ENCODE data around the gene SMIM43.

The SMIM43 gene

GRCh38 chr4:121764702-121765367, at the start of gene SMIM43:
TSS of gene SMIM43 (minus strand) at chr4:121765164. CDS start at chr4:121765105, 59 bp downstream.
- DNase-seq = no peak

- DNase-seq = no peak
Measured at GRCh38 chr4:121814756-121815155, 49.8 kb upstream of the SMIM43 start.

- no peak for DNase-seq
Measured at GRCh38 chr4:121811122-121811521, 46.2 kb upstream of the SMIM43 start.

- DNase-seq = no peak
Measured at GRCh38 chr4:121806411-121806810, 41.4 kb upstream of the SMIM43 start.

- no peak for DNase-seq
Measured at GRCh38 chr4:121801715-121802075, 36.7 kb upstream of the SMIM43 start.

DNA sequence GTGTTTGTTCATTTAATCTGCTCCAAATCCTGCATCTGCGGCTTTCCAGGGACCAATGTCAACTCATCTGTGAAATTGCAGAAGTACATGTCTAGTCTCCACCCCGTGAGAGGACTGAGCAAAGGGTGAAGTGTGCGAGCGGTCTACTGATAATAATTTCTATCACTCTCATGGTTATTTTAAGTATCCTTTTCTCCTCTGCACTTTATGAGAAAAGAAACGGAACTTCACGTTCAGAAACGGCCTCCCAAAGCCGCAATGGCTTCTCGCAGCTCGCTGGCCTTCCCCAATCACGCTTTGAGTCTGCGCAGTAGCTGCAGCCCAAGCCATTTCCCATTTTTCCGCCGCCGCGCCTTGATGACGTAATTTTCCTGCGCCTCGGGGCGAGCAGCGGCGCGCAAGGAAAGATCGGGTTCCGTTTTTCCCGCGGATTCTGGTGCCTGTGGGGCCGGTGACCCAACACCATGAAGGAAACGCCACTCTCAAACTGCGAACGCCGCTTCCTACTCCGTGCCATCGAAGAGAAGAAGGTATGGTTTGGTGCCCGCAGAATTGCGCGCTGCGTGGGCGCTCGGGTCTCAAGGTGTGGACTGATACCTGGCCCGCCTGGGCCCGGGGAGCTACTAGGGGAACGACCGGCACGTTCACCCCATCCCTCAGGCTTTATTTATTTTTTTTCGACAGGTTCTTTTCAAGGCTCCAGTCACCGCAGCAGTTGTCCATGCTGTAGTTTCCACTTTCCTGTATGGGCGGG, 36.2 kb upstream of the SMIM43 start, which contains the start of gene EXOSC9:
Gene EXOSC9 (plus strand): TSS at position 363 of the 754 bp plus-strand sequence. CDS start 102 bp downstream, at position 465.
- peak; percentile 79 to 90 for DNase-seq

GRCh38 chr4:121800638-121800960, 35.6 kb upstream of the SMIM43 start:
- DNase-seq = no peak

DNA sequence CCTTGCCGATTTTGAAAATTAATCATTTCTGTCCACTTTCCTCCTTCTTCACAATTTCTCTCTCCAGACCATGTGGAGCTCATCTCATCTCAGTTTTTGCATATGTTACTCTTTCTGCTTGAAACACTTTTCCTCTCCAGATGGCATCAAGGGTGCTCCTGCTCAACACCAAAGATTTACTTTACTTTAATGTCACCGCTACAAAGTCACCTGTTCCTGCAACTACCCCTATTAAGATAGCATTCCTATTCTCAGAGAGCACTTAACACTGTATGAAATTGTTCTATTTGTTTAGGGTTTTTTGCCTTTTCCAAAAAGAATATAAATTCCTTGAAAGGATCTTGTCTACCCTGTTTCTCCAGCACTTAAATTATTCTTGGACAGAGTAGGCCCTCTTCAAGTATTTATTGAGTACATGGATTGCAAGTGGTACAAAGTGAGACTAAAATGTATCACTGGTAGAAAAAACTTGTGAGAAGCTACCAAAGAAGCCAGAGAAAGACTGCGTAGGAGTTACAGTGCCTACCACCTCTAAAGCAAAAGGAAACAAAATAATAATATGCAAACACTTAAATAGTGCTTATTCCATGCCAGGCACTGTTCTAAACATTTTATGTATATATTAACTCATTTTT, 35.0 kb upstream of the SMIM43 start:
- DNase-seq = no peak

- peak in 1 of 2 donors; percentile 37 for DNase-seq
Measured at GRCh38 chr4:121799208-121799823, 34.4 kb upstream of the SMIM43 start.

DNA sequence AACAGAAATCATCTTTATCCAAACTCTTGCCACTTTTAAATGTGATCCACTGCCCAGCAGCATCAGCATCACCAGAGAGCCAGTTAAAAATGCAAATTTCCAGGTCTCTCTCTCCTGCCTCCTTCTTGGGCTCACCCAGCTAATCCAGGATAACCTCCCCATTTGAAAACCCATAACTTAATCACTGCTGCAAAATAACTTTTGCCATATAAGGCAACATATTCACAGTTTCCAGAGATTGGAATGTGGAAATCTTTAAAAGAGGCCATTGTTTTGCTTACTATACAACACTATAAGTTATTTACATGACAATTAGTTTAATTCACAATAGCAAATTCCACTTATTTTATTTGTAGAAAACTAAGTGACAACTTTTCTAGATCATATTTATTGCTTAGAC, 31.3 kb upstream of the SMIM43 start:
- no peak for DNase-seq

DNA sequence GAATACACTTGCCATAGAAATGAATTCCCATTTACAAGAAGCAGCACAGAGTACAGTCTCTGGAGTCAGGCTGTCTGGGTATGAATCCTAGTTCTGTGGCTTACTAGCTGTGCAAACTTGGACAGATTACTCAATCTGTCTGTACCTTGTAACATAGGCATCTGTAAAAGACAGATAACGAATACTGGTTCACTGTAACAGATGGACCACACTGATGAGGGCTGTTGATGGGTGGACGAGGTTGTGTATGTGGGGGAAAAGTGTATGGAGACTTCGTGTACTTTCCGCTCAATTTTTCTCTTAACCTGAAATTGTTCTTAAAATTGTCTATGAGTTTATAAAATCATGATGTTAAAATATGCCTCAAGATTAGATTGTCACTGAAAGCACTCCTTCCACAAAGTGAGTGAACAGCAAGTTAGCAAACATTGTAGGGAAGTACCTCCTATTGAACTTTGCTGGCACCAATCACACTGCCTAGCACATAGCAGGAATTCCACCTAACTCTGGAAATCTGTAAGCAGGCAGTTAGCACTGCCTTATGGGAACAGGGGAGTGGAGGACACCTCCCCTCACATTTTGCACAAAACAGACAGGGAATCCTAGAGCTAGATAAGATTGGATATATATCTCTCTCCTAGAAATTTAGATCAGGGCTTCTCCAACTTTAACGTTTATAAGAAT, 29.7 kb upstream of the SMIM43 start:
- no peak for DNase-seq

DNA sequence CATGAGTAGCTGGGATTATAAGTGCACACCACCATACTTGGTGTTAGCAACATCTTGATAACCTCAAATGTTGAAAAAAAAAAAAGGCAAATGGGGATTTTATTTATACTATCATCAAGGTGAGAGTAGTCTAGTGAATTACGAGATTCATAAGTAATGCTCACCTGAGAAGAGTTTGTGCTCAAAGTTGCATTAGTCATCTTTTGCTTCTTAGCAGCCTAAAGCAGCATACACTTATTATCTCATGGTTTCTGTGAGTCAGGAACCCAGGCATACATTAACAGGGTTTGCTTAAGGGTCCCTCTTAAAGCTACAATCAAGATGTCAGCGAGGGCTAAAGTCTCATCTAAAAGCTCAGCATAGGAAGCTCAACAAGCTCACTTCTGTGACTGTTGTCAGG, 28.0 kb upstream of the SMIM43 start:
- no peak for DNase-seq

DNA sequence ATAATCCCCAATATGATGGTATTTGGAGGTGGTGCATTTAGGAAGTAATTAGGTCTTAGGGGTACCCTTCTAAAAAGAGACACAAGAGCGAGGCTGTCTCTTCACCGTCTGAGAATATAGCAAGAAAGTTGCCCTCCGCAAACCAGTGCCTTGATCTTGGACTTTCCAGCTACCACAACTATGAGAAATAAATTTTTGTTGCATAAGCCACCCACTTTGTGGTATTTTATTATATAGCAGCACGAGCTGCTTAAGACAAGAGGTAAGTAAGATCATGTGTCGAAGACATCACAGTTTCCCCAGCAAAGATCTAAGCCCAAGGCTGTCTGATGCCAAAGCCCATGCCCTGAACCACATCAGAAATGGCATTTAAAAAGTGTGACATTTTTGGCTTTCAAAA, 26.5 kb upstream of the SMIM43 start:
- no peak for DNase-seq

GRCh38 chr4:121790976-121791375, 26.0 kb upstream of the SMIM43 start:
- no peak for DNase-seq

- DNase-seq = no peak
Measured at GRCh38 chr4:121789960-121790829, 25.2 kb upstream of the SMIM43 start.

GRCh38 chr4:121789455-121789854, 24.5 kb upstream of the SMIM43 start:
- no peak for DNase-seq

DNA sequence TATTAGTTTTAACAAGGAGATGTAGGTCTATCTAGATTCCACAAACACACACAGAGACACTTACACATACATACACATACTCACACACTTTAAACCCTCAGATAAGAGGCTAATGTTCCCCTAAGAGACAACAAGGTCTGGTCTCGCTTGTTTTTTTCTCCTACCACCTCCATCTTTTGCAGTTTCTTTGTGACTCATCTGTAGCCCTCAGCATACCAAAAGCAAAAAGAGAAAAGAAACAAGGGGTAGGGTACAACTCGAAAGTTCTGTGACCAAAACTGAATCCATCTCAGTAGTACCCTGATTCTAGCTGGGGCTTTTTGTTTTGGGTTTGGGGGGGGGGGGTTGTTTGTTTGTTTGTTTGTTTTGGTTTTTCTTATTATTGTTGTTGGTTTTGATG, 23.9 kb upstream of the SMIM43 start:
- DNase-seq = no peak

- no peak for DNase-seq
Measured at GRCh38 chr4:121786221-121786620, 21.3 kb upstream of the SMIM43 start.

GRCh38 chr4:121785479-121785878, 20.5 kb upstream of the SMIM43 start:
- DNase-seq = no peak

DNA sequence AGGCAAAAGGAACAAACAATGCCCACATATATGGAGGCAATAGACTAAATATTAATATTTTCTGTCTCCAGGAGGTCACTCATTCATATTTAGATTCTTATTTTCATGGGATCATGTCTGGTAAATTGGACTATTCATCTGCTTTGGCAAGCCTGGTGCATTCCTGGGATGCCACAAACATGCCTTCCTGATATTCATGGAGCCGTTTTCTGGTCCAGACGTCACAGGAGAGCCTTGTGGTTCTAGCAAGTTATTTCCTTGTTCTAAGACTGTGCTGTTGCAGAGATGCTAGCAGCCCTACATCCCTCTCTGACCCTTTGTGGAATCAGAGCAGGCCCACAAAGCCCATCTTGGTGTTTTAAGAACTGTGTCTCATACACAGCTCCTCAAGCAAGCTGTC, 20.0 kb upstream of the SMIM43 start:
- no peak for DNase-seq

GRCh38 chr4:121784401-121784800, 19.4 kb upstream of the SMIM43 start:
- DNase-seq = no peak

GRCh38 chr4:121783210-121783609, 18.2 kb upstream of the SMIM43 start:
- no peak for DNase-seq

Measured in bone marrow (tissue), 2 donors.